Endothelial cell of umbilical vein (primary cell): ENCODE results near the gene ATXN1. TPM values are rescaled to one million over a fixed set of nuclear protein-coding genes. Genes with fewer than 3 reads are reported as not detected.

Experiments used
- BruUV-seq: library from RNA; stranded (reverse); fragments of 400-500 nt; replicated peaks from 2 replicates; lab custom pipeline; 2021; lab: Mats Ljungman, UMichigan
- CTCF ChIA-PET: fragments of 300-600, 350-600 bp; sonication (Branson Sonifier 250); formaldehyde crosslinking; loops from one replicate; lab custom pipeline; 2021; ENCODE audit warnings: antibody characterized with exemption, inconsistent platforms; lab: Charles Lee
- POLR2A ChIA-PET: fragments of 300-600, 350-600 bp; sonication (Branson Sonifier 250); formaldehyde crosslinking; loops from one replicate; lab custom pipeline; 2021; ENCODE audit warnings: antibody characterized with exemption, inconsistent platforms; lab: Charles Lee
- DNase-seq: peaks from one replicate; pipeline ENCODE4 v3.0.0-alpha.2; 2011; ENCODE audit warnings: low read depth, low spot score
- FAIRE-seq: peaks from 2 replicates; lab custom pipeline; 2011; peaks lifted over from hg19 to GRCh38; lab: Jason Lieb, UNC
- H2AFZ ChIP-seq: 2 replicates; pipeline ENCODE4 v1.6.0; 2012; ENCODE audit warnings: low read depth, low read length, control low read depth, inconsistent platforms
- H3K27ac ChIP-seq: 2 replicates; pipeline ENCODE4 v1.5.1; 2011; ENCODE audit warnings: low read depth, mild to moderate bottlenecking, control low read depth, low read length, moderate library complexity; ENCODE audit not compliant: insufficient read depth
- H3K27me3 ChIP-seq, 2 experiments: 2 replicates each; pipeline versions ENCODE4 v1.6.0 to v1.6.1; 2011; ENCODE audit warnings: low read length in 2 of 2, mixed read lengths in 1 of 2; ENCODE audit not compliant: control insufficient read depth in 2 of 2, insufficient read depth in 2 of 2
- H3K36me3 ChIP-seq, 2 experiments: 2 replicates in 1 of 2; 3 replicates in 1 of 2; pipeline ENCODE4 v1.5.1; 2011; ENCODE audit warnings: low read length in 2 of 2, mild to moderate bottlenecking in 1 of 2, moderate library complexity in 1 of 2; ENCODE audit not compliant: control insufficient read depth in 2 of 2, insufficient read depth in 2 of 2; ENCODE audit errors: extremely low read depth in 1 of 2
- H3K4me1 ChIP-seq: 3 replicates; pipeline ENCODE4 v1.5.1; 2011; ENCODE audit warnings: mild to moderate bottlenecking, low read length; ENCODE audit not compliant: control insufficient read depth, insufficient read depth; ENCODE audit errors: extremely low read depth
- H3K4me2 ChIP-seq: 2 replicates; pipeline ENCODE4 v1.6.1; 2011; ENCODE audit warnings: low read length, control low read depth, mixed read lengths; ENCODE audit not compliant: insufficient read depth
- H3K4me3 ChIP-seq, 3 experiments: fragments of 200-600 bp in 1 of 3; sonication (generic), shearing (Covaris generic) in 1 of 3; replicated peaks in 1 of 3; 2 replicates each; pipeline ENCODE4 v1.5.1; 2011 to 2016; ENCODE audit warnings: control low read depth in 3 of 3, low read length in 3 of 3, mild to moderate bottlenecking in 2 of 3, inconsistent platforms in 1 of 3, low read depth in 1 of 3, moderate library complexity in 1 of 3; ENCODE audit not compliant: insufficient read depth in 1 of 3
- H3K79me2 ChIP-seq: 2 replicates; pipeline ENCODE4 v1.6.0; 2012; ENCODE audit warnings: low read length, inconsistent platforms; ENCODE audit not compliant: control insufficient read depth, insufficient read depth
- H3K9ac ChIP-seq: replicated peaks from 2 replicates; pipeline ENCODE3; 2011; ENCODE audit warnings: low read length, control low read depth; ENCODE audit not compliant: insufficient read depth; ENCODE audit errors: extremely low read depth
- H3K9me1 ChIP-seq: replicated peaks from 3 replicates; pipeline ENCODE4 v1.6.0; 2011; ENCODE audit warnings: mild to moderate bottlenecking, low read length; ENCODE audit not compliant: control insufficient read depth, insufficient read depth; ENCODE audit errors: extremely low read depth
- H3K9me3 ChIP-seq: replicated peaks from 2 replicates; pipeline ENCODE4 v1.5.1; 2012; ENCODE audit warnings: low read length, inconsistent platforms; ENCODE audit not compliant: control insufficient read depth, insufficient read depth
- H4K20me1 ChIP-seq: replicated peaks from 2 replicates; pipeline ENCODE3; 2011; ENCODE audit warnings: mild to moderate bottlenecking, low read length; ENCODE audit not compliant: control insufficient read depth, insufficient read depth; ENCODE audit errors: extremely low read depth
- CTCF ChIP-seq, 2 donors: IDR thresholded peaks; 1 replicate in 1 of 2; 2 replicates in 1 of 2; pipeline ENCODE4 v1.5.1; 2011; ENCODE audit warnings: low read length in 2 of 2, mild to moderate bottlenecking in 2 of 2, moderate library complexity in 2 of 2, control low read depth in 1 of 2, inconsistent platforms in 1 of 2, low read depth in 1 of 2; ENCODE audit not compliant: insufficient read depth in 1 of 2; ENCODE audit errors: extremely low read depth in 1 of 2
- EZH2 ChIP-seq: IDR thresholded peaks from 2 replicates; pipeline ENCODE4 v1.6.1; 2012; ENCODE audit warnings: borderline replicate concordance, low read depth, mild to moderate bottlenecking, moderate library complexity, low read length, inconsistent platforms; ENCODE audit not compliant: severe bottlenecking
- FOS ChIP-seq: IDR thresholded peaks from 2 replicates; pipeline ENCODE4 v1.6.1; 2011; ENCODE audit warnings: mild to moderate bottlenecking, low read length, moderate library complexity, borderline replicate concordance; ENCODE audit not compliant: insufficient read depth
- GATA2 ChIP-seq: IDR thresholded peaks from 2 replicates; pipeline ENCODE4 v1.7.0; 2011; ENCODE audit warnings: low read depth, mild to moderate bottlenecking, moderate library complexity, mixed read lengths, low read length; ENCODE audit not compliant: insufficient read length, insufficient read depth
- JUN ChIP-seq: IDR thresholded peaks from 2 replicates; pipeline ENCODE4 v1.6.1; 2011; ENCODE audit warnings: borderline replicate concordance, low read depth; ENCODE audit not compliant: insufficient read length, insufficient read depth
- MAX ChIP-seq: IDR thresholded peaks from 2 replicates; pipeline ENCODE4 v1.6.1; 2011; ENCODE audit not compliant: insufficient read depth, insufficient read length
- MYC ChIP-seq: IDR thresholded peaks from one replicate; pipeline ENCODE4 v1.6.1; 2011; ENCODE audit warnings: mild to moderate bottlenecking, low read depth, low read length
- POLR2A ChIP-seq: IDR thresholded peaks from 2 replicates; pipeline ENCODE4 v1.6.1; 2012; ENCODE audit warnings: low read depth, mild to moderate bottlenecking, control low read depth, low read length
- POLR2AphosphoS5 ChIP-seq: IDR thresholded peaks from 2 replicates; pipeline ENCODE4 v1.6.1; 2012; ENCODE audit warnings: low read depth, mild to moderate bottlenecking, control low read depth, low read length, moderate library complexity; ENCODE audit not compliant: insufficient read depth
- dilution Hi-C: fragments of 300-500 bp; cut with MboI; formaldehyde crosslinking; loops from one replicate; pipeline ENCODE4 v1.15.0; 2019; ENCODE audit warnings: low sequenced_read_pairs; ENCODE audit not compliant: extremely low pct_ligation_motif_present
- intact Hi-C: fragments of 100-400 bp; cut with micrococcal nuclease; formaldehyde crosslinking; loops from one replicate; pipeline ENCODE4 v1.10.0; 2022
- polyA plus RNA-seq, 4 experiments: library from polyadenylated mRNA; depleted of rRNA in 3 of 4; stranded (reverse) in 3 of 4; unstranded in 1 of 4; fragments of >200 nt; gene quantifications; 2 replicates each; pipeline versions ENCODE4 v1.2.1 to v1.2.3, GENCODE V29; 2011 to 2012; ENCODE audit warnings: missing spikeins in 1 of 4
- total RNA-seq: library from RNA; stranded (reverse); gene quantifications from 2 replicates; pipeline ENCODE4 v1.2.3, GENCODE V29; 2021

The ATXN1 gene
- total and polyA plus RNA-seq, 2 donors (not counting 3 experiments of a cell fraction or from before 2014, with no cell fraction given), result 16.4 to 33.0 TPM

- peak; percentile 80 for DNase-seq
- peak overlapping the region; percentile 32 for H3K27ac ChIP-seq
- H3K4me2 ChIP-seq, result peak overlapping the region; percentile 65
- H4K20me1 ChIP-seq, result no peaks in the 10 kb centered on the region
- dilution Hi-C loops (no loop called here), intact Hi-C loops (no loop called here)
- no TSS peak for BruUV-seq
- no peaks in the 10 kb centered on the region for H3K36me3 ChIP-seq
- FAIRE-seq, result peak; percentile 82
- H3K27me3 ChIP-seq, result no peaks in the 10 kb centered on the region
- peak overlapping the region in 1 of 3 experiments; percentile 11 for H3K4me3 ChIP-seq
- no peaks in the 10 kb centered on the region for H3K9me1 ChIP-seq
- no peaks in the 10 kb centered on the region for H3K79me2 ChIP-seq
- H3K9me3 ChIP-seq, result no peaks in the 10 kb centered on the region
- POLR2A ChIA-PET, result no interaction called here
- CTCF ChIA-PET, result interaction anchor here (0.9 to 1.9 kb wide), 7 partner anchors 8 to 412 kb away, joined by 3 to 5 read pairs (median 4); partner anchors contain the start of gene ATXN1
- H3K9ac ChIP-seq, result peak overlapping the region; percentile 5
- peaks cover 17% of the 10 kb centered on the region for H3K4me1 ChIP-seq
- TF ChIP-seq CTCF (IDR thresholded peaks at IDR 0.05; ENCODE audit: extremely low read depth in 1 of 2, insufficient read depth in 1 of 2, low read depth in 1 of 2, low read length in 2 of 2) (no peak), MAX (no peak), JUN (no peak), MYC (no peak), EZH2 (no peak), POLR2AphosphoS5 (no peak), GATA2 (no peak), FOS (no peak), POLR2A (no peak)
- H2AFZ ChIP-seq, result peak overlapping the region; percentile 20
These were observed 86.4 kb downstream of the ATXN1 start for GRCh38 chr6:16674801-16675392.
